Upper lobe of left lung (tissue), 4 donors: ENCODE data around the gene JPT1.

Experiments used
- CTCF ChIP-seq, 6 experiments: fragments of 450-650 bp in 4 of 6; fragments of 200-600 bp in 2 of 6; sonication (generic) in 2 of 6; IDR thresholded peaks; one replicate each; pipeline ENCODE4 v1.5.1; 2016 to 2019; ENCODE audit warnings: antibody characterized with exemption in 6 of 6
- EP300 ChIP-seq, 4 donors: sonication (generic); formaldehyde crosslinking; IDR thresholded peaks; one replicate each; pipeline ENCODE4 v1.5.1; 2017; ENCODE audit warnings: antibody characterized with exemption in 4 of 4, control low read depth in 2 of 4
- POLR2A ChIP-seq, 4 donors: fragments of 450-650 bp; IDR thresholded peaks; one replicate each; pipeline ENCODE4 v1.5.1; 2016 to 2017; ENCODE audit warnings: antibody characterized with exemption in 4 of 4, mild to moderate bottlenecking in 2 of 4
- POLR2AphosphoS5 ChIP-seq, 2 donors: sonication (generic); formaldehyde crosslinking; IDR thresholded peaks; one replicate each; pipeline ENCODE4 v1.5.1; 2017; ENCODE audit warnings: antibody characterized with exemption in 2 of 2

- TF ChIP-seq CTCF (IDR thresholded peaks at IDR 0.05) (no peak), POLR2AphosphoS5 (IDR thresholded peaks at IDR 0.05) (no peak), POLR2A (IDR thresholded peaks at IDR 0.05) (no peak), EP300 (IDR thresholded peaks at IDR 0.05) (no peak)
Measured at GRCh38 chr17:75146592-75146991, 7.7 kb downstream of the JPT1 start.
